H1 (cell line): ENCODE data around the gene IL16. TPM values are rescaled to one million over a fixed set of nuclear protein-coding genes. Genes with fewer than 3 reads are reported as not detected.

Experiments
- ATF3 ChIP-seq: IDR thresholded peaks from 2 replicates; pipeline ENCODE4 v1.6.1; 2011; ENCODE audit warnings: low read depth, mild to moderate bottlenecking, low read length; ENCODE audit not compliant: insufficient read depth
- BRCA1 ChIP-seq: IDR thresholded peaks from 2 replicates; pipeline ENCODE4 v1.6.1; 2012; ENCODE audit warnings: low read depth, low read length, improper control_type of control experiment
- HDAC2 ChIP-seq, 2 experiments: fragments of 300-600 bp in 1 of 2; sonication (generic) in 1 of 2; IDR thresholded peaks; 2 replicates each; pipeline ENCODE4 v1.6.1; 2011 to 2012; ENCODE audit warnings: low read depth in 2 of 2, low read length in 2 of 2, mild to moderate bottlenecking in 2 of 2, moderate library complexity in 2 of 2, borderline replicate concordance in 1 of 2, inconsistent platforms in 1 of 2
- NANOG ChIP-seq: IDR thresholded peaks from 2 replicates; pipeline ENCODE4 v1.6.1; 2011; ENCODE audit warnings: low read length, low read depth, mild to moderate bottlenecking, inconsistent platforms; ENCODE audit not compliant: insufficient read depth, poor library complexity, severe bottlenecking
- NRF1 ChIP-seq: IDR thresholded peaks from 2 replicates; pipeline ENCODE4 v1.6.1; 2011; ENCODE audit warnings: mild to moderate bottlenecking, low read depth, low read length, improper control_type of control experiment
- SP4 ChIP-seq: IDR thresholded peaks from 2 replicates; pipeline ENCODE4 v1.6.1; 2012; ENCODE audit warnings: low read length, inconsistent platforms
- SUZ12 ChIP-seq: fragments of 200-600 bp; sonication (generic); IDR thresholded peaks from 2 replicates; pipeline ENCODE4 v1.6.1; 2012; ENCODE audit warnings: mild to moderate bottlenecking, inconsistent platforms, low read length, moderate library complexity, mixed read lengths
- TAF1 ChIP-seq: IDR thresholded peaks from 2 replicates; pipeline ENCODE4 v1.6.1; 2011; ENCODE audit warnings: mild to moderate bottlenecking, low read depth, low read length
- TCF12 ChIP-seq: IDR thresholded peaks from 2 replicates; pipeline ENCODE4 v1.6.1; 2011; ENCODE audit warnings: low read depth, mild to moderate bottlenecking, low read length
- polyA plus RNA-seq, 7 experiments: library from polyadenylated mRNA; depleted of rRNA in 3 of 7; stranded (reverse) in 5 of 7; unstranded in 2 of 7; fragments of >200 nt in 5 of 7; fragments of 200-250 nt in 2 of 7; gene quantifications; 1 replicate in 5 of 7; 2 replicates in 1 of 7; 4 replicates in 1 of 7; pipeline versions ENCODE4 v1.2.1 to v1.2.3, GENCODE V29; 2011 to 2013; ENCODE audit warnings: missing spikeins in 2 of 7, mixed read lengths in 2 of 7
- total RNA-seq: library from RNA; stranded (reverse); fragmentation: NEBNext Ultra II Directional; extraction: Animal tissue kit (Norgen Biotek cat#: 25700); gene quantifications from 2 replicates; pipeline ENCODE4 v1.2.1, GENCODE V29; 2021
- TF ChIP-seq, protein P1 (sequence below): fragments of 300-600 bp; sonication (generic); IDR thresholded peaks from 2 replicates; pipeline ENCODE4 v1.7.1; 2012; ENCODE audit warnings: low read length, moderate library complexity, mild to moderate bottlenecking, inconsistent platforms; ENCODE audit not compliant: insufficient replicate concordance

The IL16 gene
- total and polyA plus RNA-seq, 2 of the 8 experiments (the other 6 are each of a cell fraction or from before 2014, with no cell fraction given) = 0.03 to 0.09 TPM

- TF ChIP-seq, protein P1, sequence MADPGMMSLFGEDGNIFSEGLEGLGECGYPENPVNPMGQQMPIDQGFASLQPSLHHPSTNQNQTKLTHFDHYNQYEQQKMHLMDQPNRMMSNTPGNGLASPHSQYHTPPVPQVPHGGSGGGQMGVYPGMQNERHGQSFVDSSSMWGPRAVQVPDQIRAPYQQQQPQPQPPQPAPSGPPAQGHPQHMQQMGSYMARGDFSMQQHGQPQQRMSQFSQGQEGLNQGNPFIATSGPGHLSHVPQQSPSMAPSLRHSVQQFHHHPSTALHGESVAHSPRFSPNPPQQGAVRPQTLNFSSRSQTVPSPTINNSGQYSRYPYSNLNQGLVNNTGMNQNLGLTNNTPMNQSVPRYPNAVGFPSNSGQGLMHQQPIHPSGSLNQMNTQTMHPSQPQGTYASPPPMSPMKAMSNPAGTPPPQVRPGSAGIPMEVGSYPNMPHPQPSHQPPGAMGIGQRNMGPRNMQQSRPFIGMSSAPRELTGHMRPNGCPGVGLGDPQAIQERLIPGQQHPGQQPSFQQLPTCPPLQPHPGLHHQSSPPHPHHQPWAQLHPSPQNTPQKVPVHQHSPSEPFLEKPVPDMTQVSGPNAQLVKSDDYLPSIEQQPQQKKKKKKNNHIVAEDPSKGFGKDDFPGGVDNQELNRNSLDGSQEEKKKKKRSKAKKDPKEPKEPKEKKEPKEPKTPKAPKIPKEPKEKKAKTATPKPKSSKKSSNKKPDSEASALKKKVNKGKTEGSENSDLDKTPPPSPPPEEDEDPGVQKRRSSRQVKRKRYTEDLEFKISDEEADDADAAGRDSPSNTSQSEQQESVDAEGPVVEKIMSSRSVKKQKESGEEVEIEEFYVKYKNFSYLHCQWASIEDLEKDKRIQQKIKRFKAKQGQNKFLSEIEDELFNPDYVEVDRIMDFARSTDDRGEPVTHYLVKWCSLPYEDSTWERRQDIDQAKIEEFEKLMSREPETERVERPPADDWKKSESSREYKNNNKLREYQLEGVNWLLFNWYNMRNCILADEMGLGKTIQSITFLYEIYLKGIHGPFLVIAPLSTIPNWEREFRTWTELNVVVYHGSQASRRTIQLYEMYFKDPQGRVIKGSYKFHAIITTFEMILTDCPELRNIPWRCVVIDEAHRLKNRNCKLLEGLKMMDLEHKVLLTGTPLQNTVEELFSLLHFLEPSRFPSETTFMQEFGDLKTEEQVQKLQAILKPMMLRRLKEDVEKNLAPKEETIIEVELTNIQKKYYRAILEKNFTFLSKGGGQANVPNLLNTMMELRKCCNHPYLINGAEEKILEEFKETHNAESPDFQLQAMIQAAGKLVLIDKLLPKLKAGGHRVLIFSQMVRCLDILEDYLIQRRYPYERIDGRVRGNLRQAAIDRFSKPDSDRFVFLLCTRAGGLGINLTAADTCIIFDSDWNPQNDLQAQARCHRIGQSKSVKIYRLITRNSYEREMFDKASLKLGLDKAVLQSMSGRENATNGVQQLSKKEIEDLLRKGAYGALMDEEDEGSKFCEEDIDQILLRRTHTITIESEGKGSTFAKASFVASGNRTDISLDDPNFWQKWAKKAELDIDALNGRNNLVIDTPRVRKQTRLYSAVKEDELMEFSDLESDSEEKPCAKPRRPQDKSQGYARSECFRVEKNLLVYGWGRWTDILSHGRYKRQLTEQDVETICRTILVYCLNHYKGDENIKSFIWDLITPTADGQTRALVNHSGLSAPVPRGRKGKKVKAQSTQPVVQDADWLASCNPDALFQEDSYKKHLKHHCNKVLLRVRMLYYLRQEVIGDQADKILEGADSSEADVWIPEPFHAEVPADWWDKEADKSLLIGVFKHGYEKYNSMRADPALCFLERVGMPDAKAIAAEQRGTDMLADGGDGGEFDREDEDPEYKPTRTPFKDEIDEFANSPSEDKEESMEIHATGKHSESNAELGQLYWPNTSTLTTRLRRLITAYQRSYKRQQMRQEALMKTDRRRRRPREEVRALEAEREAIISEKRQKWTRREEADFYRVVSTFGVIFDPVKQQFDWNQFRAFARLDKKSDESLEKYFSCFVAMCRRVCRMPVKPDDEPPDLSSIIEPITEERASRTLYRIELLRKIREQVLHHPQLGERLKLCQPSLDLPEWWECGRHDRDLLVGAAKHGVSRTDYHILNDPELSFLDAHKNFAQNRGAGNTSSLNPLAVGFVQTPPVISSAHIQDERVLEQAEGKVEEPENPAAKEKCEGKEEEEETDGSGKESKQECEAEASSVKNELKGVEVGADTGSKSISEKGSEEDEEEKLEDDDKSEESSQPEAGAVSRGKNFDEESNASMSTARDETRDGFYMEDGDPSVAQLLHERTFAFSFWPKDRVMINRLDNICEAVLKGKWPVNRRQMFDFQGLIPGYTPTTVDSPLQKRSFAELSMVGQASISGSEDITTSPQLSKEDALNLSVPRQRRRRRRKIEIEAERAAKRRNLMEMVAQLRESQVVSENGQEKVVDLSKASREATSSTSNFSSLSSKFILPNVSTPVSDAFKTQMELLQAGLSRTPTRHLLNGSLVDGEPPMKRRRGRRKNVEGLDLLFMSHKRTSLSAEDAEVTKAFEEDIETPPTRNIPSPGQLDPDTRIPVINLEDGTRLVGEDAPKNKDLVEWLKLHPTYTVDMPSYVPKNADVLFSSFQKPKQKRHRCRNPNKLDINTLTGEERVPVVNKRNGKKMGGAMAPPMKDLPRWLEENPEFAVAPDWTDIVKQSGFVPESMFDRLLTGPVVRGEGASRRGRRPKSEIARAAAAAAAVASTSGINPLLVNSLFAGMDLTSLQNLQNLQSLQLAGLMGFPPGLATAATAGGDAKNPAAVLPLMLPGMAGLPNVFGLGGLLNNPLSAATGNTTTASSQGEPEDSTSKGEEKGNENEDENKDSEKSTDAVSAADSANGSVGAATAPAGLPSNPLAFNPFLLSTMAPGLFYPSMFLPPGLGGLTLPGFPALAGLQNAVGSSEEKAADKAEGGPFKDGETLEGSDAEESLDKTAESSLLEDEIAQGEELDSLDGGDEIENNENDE = no peak
- no peak for TF ChIP-seq TCF12
- no peak for TF ChIP-seq TAF1
- TF ChIP-seq BRCA1 = no peak
- no peak for TF ChIP-seq NRF1
- TF ChIP-seq HDAC2 (IDR thresholded peaks at IDR 0.05; ENCODE audit: borderline replicate concordance in 1 of 2, low read depth in 2 of 2, low read length in 2 of 2) = no peak
- no peak for TF ChIP-seq SP4
- no peak for TF ChIP-seq NANOG
- TF ChIP-seq ATF3 = no peak
- TF ChIP-seq SUZ12 = no peak
These were observed 9.3 kb downstream of the IL16 start (continued) for GRCh38 chr15:81206018-81206417.
